Measurements from ENCODE around the gene NTM.
A peak's percentile ranks its signal among the peaks of the same experiment; 100 is the strongest.

The NTM gene

DNA sequence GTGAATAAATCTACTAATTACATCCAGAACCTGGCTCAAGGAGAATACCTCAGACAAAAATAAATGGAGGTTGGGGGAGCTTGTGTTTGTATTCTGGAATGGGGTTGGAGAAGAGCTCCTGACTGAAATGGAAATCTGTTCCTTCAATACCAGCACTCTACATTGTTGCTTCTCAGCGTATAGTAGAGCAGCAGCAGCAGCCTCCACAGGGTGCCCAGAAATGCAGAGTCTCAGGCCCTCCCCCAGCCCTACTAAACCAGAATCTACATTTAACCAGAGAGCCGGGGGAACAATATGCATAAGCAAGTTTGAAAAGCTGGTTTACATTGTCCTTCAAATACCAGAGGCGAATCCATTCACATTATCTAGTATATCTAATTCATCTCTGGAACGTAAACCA is 474.8 kb downstream of the NTM start:
- no peak for DNase-seq

DNA sequence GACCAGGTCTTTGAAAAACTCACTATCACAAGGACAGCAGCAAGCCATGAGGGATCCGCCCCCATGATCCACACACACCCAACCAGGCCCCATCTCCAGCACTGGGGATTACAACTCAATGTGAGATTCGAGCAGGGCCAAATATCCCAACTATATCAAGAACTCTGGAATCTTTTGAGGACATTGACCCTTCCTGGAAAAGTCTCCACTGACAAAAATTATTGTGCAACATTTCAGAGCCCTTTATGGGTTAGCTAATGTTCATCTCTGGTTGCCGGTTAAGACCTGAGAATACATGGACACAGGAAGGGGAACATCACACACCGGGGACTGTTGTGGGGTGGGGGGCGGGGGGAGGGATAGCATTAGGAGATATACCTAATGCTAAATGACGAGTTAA is 479.1 kb downstream of the NTM start:
- DNase-seq: no peak

DNA sequence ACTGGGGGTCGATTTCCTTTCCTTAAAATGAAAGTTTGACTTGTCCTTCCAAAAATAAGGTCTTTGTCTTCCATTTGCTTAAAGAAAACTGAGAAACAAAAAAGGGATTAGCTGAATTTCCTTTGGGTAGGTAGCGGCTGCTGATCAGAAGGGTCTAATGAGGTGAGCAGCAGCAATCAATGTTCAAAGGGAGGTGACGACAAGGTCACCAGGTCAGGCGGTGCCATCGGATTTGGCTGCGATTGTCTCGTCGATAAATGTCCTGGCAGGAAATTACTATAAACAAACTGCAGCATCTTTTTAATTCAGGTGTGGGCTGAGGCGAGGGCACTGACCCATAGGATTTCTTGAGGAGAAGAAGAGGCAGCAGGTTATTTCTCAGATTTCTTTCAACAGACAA is 480.1 kb downstream of the NTM start:
- no peak for DNase-seq

DNA sequence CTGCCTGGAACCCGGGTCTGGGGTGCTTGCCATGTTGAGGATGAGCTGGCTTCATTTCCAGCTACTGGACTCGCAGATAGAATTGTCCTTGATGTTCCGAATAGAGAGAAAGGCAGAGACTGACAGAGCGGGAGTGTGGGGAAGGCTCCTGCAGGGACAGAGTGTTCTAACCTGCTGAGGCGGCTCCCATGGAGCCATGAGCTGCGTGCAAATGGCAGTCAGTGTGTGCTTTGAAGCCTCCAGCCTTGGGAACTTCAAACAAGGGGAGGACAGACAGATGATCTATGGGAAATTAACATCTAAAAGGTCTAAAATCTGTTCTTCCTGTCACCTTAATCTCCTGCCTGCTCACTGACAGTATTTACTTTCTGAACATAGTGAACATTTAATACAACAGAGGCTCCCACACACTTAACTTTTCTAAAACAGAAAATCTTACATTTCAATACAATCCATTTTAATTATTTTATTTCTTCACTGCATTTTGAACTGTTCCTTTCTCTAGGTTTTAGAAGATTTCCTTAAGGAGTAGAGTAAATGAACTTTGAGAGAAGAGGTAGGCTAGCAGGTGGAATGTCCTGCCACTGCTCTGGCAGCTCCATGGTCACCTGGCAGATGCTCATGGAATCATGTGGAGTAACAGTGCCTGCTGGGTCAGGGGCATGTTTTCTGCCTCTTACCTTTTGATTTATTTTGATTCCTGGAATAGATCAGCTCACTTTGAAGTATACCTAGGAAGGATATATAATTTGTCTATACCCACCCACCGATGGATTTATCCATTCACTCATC is 481.7 kb downstream of the NTM start:
- no peak for DNase-seq

DNA sequence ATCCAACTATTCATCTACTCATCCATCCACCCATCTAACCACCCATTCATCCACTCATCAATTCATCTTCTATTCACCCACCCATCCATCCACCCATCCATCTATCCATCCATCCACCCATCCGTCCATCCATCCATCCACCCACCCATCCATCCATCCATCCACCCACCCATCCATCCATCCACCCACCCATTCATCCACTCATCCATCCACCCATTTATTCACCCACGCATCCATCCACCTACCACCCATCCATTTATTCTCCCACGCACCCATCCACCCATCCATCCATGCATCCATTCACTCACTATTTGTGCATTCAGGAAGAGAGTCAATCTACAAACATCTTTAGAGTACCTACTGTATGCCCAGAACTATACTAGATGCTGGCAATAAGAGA is 482.3 kb downstream of the NTM start:
- no peak for DNase-seq

DNA sequence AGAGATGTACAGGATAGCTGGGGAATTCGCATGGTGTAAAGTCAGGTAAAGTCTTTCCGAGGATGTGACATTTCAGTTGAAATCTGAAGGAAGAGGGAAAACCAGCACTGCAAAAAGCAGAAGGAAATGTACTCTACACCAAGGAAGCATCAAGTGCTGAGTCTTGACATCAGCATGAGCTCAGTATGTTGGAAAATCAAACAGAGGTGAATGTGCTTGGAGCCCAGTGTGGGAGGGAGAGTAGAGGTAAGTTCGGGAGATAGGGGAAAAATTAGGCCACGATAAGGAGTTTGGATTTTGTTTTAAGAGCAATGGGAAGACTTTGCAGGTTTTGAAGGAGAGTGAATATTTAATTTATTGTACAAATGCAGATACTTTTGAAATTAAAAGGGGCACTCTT is 484.0 kb downstream of the NTM start:
- no peak for DNase-seq

DNA sequence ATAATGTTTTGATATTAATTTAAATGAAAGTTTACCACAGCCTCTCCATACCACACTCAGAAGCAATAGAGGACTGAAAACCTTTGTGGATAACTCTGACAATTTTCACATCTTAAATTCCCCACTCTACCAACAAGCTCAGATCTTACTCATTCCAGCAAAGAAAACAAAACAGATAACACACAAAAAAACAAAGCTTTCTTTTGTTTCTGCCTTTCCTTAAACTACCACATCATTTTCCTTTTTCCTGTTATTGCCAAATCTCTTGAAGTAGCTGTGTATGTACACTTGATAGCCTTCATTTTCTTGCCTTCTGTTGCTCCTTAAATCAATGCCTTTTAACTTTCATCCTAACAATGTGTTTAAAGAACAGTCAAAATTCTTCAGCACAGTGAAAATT is 484.9 kb downstream of the NTM start:
- no peak for DNase-seq

DNA sequence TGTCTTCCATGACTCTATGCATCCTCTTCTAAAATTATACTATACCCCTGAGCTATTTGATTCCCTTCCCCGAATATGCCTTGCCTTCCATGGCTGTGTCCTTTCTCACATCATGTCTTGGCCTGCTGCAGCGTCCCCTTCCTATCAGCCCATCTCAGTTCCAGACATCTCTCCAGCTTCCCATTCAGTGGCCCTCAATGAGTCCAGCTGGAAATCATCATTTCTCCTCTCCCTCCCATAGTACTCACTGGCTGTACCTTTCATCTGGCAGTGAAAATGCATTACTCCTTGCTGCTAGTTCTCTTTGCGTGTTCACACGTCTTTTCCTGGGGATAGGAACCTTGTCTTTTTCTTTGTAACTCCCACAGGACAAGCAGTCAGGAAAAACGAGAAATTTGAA is 486.8 kb downstream of the NTM start:
- no peak for DNase-seq

DNA sequence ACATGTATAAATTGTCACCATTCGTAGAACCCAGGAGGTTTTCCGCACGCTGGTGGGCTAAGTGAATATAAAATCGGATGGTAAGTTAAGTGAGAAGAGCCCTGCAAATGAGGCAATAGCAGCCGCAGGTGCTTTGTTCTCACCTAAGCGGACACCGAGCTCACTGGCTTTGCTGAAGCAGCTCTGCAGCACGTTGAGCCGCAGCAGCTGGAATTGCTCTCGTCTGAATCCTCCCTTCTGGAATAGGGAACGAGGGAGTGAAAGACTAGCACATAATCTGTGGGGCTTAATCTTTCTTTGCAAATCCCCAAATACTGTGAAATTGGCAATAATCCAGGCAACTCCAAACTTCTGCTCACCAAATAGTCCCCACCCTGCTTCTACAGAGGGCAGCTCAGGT is 488.1 kb downstream of the NTM start:
- no peak for DNase-seq

DNA sequence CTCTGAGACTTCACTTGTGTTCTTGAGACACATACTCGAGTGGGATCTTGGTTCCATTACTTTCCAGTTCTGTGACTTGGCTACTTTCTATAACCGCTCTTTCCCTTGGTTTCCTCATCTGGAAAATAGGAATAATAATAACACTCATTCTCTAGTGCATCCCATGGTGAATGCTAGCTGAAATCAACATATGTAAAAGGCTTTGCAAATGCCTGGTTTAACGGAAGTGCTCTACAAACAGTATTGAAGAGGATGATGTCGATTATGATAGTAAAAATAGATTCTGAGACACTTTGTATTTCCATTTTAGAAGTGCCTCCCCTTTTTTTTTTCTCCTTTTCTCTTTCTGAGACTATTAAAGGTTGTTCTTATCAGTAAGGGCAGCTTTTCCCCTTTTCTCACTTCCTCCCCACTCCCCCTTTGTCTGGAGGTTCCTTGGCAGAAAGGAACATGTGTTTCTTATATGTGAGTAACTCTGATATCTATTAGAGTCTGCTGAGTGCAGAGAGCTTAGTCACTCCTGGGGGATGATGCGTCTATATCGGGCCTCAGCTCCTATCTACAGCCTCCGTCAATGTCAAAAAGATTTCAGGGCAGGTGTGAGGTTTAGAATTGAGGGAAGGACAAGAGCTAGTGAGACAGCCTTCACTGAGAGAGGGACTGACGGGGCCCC is 489.3 kb downstream of the NTM start:
- DNase-seq: peak; percentile 73

DNA sequence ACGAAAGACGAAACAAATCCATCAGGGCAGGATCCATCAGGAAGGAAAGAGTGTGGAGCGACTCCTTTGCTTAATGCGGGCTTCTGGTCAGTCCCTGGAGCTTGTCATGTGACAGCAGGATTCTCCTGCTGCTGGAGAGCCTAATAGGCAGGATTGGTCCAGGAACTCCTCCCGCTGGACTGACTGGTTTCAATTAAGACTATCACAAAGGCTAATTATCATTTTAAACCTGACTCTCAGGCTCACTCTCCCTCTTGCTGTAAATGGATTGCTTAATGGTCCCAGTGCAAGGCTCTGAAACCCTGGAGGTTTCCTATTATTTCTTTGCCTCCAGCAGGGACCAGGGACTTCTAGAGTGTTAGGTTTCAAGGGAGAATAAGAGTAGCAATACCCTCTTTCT is 493.8 kb downstream of the NTM start:
- no peak for DNase-seq

DNA sequence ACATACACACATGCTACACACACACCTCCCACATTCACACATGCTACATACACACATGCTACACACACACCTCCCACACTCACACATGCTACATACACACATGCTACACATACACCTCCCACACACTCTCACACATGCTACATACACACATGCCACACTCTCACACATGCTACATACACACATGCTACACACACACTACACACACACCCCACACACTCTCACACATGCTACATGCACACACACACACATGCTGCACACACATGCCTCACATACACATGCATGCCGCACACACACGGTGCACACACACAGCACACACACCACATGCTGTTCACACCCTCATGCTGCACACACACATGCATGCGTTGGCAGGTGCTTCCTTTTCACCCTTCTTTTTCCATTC is 495.4 kb downstream of the NTM start:
- DNase-seq: no peak

DNA sequence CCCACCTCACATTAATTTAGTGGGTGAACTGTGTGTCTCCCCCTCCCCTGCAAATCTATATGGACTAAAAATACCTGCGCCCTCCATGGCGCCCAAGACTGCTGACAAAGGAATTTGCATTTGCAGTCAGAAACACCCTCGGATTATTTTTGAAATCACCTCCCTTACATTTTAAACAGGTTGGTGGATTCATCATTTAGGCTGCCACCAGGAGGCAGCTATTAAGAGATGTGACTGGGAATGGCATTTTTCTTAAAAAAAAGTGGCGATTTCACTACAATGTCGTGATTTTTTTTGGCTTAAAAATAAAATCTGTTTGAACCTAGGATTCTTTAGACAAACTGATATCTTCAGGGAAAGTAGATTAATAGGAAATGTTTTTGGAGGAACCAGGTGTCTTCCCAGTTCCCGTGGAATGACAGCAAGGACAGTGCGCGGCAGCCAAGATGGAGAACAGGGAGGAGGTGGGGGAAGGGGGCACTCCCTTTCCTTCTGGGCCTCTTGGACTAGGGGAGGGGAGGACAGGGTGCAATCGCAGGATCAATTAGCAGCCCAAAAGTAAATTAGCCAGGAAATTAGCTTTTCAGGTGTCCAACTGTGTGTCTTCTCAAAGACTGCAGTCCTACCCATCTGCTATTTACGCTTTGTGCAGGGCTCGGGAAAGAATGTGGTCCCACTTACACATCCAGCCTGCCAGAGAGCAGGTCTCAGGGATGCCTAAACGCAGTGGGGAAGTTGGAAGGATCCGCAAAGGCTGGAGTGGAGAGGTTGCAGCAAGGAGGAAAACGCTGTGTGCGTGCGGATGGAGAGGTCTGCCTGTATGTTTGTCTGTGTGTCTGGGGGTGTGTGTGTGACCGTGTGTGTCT is 496.4 kb downstream of the NTM start:
- no peak for DNase-seq

DNA sequence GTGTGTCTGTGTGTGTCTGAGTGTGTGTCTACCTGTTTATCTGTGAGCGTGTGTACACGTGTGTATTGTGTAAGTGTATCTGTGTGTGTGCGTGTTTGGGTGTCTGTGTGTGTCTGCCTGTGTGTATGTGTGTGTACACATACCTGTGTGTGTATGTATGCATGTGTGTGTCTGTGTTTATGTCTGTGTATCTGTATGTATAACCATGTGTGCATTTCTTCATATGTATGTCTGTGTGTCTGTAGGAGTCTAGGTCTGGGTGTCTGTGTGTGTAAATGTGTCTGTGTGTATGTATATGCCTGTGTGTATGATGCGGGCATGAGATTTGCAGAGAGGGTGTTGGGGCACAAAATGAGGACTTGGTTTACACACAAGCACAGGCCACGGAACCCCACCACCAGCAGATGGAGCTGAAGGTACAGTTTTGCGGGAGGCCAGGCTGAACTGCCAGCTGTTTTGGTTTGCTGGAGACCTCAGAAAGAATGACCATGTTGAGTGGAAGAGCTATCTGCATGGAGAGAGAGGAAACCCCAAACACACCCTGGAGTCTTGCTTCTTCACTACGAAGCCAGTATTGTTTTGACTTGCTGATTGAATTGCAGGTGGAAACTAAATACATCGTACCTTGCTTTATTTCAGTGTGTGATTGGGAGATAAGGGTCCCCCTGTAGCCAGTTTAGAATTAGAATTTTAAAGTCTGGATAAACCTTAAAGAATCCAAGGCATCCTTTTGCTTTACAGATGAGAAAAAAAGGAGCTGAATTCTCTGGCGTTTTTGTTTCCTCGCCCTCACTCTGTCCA is 497.2 kb downstream of the NTM start:
- DNase-seq: peak; percentile 80

DNA sequence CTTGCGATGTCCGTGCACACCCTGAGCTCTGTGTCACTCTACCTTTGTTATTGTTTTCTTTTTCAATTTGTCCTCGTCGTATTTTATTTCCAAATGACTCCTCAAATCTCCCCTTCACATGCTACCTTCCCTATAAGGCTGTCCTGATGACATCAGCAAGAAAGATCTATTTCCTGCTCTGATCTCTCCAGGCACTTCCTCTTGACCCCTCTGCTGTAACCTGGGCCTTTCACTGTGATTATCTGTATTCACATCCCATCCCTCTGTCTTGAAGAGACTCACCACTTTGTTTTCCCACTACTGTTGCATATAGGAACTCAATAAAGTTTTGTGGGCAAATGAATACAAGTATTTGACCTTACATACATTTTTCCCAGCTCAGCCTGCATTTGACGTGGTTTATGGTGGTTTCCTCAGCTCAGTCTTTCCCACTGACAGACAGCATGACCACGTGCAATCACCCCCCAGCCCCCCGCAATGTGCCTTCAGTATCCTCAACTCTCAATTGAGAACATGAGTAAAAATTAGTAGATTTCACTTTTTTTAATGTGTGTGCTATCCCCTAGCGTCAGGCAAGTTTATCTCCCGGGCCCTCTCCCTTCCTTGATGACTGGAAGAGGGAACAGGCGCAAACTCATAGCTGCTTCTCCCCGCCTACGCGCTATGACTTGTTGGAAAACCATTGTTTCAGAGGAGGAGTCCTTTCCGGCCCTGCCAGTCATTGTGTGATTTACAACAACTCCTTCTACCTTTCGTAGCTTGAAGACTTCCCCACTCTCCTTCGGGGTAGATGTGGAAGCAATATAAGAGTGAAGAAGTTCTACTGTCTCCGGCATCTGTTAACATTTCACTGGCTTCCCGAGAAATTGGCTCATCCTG is 498.5 kb downstream of the NTM start:
- no peak for DNase-seq

DNA sequence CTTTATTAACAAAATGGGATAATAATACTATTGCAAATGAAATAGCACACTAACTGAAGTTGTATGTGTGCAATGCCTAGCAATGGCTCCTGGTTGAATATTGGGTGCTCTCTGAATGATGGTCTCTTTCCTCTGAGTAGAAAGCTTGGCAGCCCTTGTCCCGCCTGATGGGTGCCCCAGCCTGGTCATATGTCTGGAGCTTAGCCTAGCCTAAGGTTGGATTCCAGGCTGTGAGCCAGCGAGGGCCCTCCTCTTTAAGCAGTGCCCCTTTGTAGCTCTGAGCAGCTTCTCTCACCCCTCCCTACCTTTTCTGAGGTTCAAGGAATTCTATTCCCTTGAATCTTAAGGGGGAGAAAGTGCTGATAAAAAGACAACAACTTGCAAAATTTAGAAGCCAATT is 499.9 kb downstream of the NTM start:
- no peak for DNase-seq

DNA sequence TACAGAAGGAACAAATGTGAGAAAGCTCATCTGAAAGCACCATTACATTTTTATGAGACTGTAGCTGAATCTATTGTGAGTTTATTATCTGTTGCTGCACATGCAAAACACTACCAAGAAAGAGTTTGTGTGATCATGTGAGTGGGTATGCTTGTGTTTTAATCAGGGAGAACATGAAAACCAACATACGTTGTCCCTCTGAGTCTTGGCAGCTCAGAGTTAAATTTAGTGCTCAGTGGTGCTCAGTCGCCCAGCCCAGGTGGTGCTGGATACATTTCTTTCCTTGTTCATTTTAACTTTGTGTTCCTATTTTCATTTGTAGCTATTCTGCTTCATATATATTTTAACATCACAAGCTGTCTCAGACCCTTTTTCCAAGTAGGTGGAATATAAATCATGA is 500.6 kb downstream of the NTM start:
- no peak for DNase-seq

DNA sequence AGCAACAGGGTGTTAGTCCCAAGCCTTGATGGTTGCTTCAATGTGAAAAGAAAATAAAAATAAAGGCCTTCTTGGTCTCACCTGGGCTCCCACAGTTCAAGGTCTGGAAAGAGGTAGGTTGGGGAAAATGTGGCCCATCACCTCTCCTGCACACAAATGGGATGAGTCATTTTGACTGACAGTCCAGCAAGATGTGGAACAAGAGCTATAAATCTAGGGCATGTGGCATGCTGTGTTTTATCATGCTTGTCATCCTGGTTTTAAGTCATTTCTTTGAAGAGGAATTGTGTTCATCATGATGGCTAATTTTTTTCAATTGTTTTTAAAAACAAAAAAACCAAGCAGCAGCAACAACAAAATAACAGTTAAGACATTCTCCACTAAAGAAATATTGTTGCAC is 503.7 kb downstream of the NTM start:
- DNase-seq: no peak

DNA sequence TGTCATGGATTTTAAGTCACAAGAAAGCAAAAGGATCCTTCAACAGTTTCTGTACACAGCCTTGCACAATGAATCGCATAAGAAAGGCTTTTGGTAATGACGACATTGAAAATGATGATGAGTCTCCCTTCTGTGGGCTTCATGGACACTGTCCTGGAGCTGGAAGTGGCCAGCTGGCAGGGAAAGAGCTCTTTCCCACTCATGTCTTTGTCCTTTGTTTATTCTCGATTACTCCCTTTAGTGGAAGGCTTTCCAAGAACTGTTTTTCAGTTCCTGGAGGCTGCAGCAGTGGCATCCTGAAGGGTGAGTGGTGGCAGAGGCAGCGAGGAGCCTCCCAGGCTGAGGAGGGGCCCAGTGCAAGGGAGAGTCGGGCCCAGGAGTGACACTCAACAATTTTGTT is 505.2 kb downstream of the NTM start:
- DNase-seq: no peak

DNA sequence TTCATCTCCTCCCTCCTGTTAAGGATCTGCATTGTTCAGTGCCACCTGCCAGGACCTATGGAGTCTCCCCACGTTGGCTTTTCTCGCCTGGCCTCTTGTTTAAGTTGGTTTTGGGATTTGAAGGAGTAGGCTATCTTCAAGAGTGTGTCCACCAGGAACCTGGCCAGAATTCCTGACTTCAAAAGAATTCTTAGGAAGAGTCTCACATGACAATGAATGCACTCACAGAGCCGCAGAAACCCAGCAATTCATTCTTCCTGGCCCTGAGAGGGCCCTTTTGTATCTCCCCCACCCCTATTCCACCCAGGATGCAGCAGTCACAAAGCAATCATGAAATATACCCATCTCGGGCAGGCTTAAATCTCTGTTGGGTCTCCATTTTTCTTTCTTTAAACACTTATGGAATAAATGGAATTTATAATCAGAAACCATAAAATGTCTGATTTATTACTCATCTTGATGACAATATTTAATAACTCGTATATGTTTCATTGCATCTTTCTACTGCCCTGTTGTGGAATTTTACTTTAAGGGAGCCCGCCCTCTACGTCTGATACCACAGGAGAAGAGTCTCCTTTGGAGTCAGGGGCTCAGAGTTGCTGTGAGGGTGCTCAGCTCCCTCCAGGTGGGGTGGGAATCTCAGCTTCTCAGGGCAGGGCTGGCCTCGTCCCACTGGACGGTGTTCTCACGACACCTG is 507.0 kb downstream of the NTM start:
- no peak for DNase-seq

DNA sequence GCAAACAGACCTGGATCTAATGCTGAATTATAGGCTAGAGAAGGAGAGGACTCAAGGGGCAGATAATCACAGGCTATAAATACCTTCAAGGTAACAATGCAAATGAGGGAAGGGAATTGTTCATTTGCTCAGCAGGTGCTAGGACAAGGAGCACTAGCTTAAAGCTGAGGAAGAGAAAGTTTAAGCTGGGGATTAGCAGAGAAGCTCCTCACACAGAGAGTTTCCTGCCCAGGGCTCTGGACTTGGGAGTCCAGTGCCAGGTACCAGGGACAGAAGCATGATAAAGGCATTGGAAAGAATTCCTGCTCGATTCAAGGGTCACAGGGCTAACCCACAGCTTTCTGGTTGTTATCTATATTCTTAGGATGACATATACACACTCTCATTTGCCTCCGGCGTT is 509.9 kb downstream of the NTM start:
- no peak for DNase-seq

Data from hematopoietic multipotent progenitor cell treated with erythropoietin and hydrocortisone succinate and interleukin-3 and kit ligand, for 4 days (in vitro differentiated cells).